GM12892 (cell line): ENCODE data around the gene KRT38.
"Not testable (repeated sequence)": the region's sequence is repeated elsewhere in the genome, so short reads cannot be mapped to it uniquely, and the experiment has no call there.

ENCODE experiments used
- POLR2A ChIP-seq: IDR thresholded peaks from 2 replicates; pipeline ENCODE4 v1.6.1; 2011; ENCODE audit warnings: low read depth, low read length, control low read depth
- POLR2AphosphoS5 ChIP-seq: IDR thresholded peaks from 2 replicates; pipeline ENCODE4 v1.6.1; 2011; ENCODE audit warnings: low read depth, low read length, control low read depth

DNA sequence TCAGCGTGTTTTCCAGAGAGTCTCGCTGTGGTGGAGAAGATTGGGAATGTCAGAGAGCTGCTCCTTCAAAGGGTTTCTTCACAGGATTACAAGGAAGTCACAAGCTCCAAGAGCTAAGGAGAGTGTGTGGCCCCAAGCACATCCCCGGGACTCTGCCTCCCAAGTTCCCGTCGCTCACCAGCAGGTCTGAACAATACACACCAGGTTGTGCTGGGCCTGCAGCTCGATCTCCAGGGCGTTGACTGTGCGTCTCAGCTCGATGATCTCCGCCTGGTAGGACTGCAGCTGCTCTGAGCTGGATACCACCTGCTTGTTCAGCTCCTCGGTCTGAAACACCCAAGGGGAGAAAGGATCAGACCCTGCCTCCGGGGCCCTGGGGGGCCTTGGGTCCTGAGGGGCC, 45.7 kb downstream of the KRT38 start:
- TF ChIP-seq POLR2A, POLR2AphosphoS5: not testable (repeated sequence)
